Activated T-cell treated with anti-CD3 and anti-CD28 coated beads, Interleukin-2, amount 50 U/mL, for 4 hours (primary cell): Measurements from ENCODE around the gene FOXK1. TPM values are rescaled to one million over a fixed set of nuclear protein-coding genes. Genes with fewer than 3 reads are reported as not detected.
"Not testable (repeated sequence)": the region's sequence is repeated elsewhere in the genome, so short reads cannot be mapped to it uniquely, and the experiment has no call there.

Experiments used
- ATAC-seq, 2 donors: fragments of 200-7000 bp; cut with Tn5 transposase; one replicate each; pipeline ENCODE4 v1.10.0; 2021
- DNase-seq: peaks from one replicate; pipeline ENCODE4 v3.0.0-alpha.2; 2020
- H3K27me3 Mint-ChIP-seq: one replicate; pipeline ENCODE4 v1.8.0; 2021; ENCODE audit warnings: low read depth, mixed read lengths
- H3K36me3 Mint-ChIP-seq: one replicate; pipeline ENCODE4 v1.8.0; 2022; ENCODE audit warnings: mixed read lengths; ENCODE audit not compliant: insufficient read depth
- H3K4me1 Mint-ChIP-seq: one replicate; pipeline ENCODE4 v1.8.0; 2021; ENCODE audit warnings: low read depth, mixed read lengths
- H3K4me3 Mint-ChIP-seq: one replicate; pipeline ENCODE4 v1.8.0; 2021; ENCODE audit warnings: mild to moderate bottlenecking, moderate library complexity, mixed read lengths
- H3K9me3 Mint-ChIP-seq: one replicate; pipeline ENCODE4 v1.8.0; 2021; ENCODE audit warnings: mixed read lengths
- total RNA-seq, 3 donors: library from RNA; stranded (reverse); gene quantifications; one replicate each; pipeline ENCODE4 v1.2.1, GENCODE V29; 2021

FOXK1 gene
- total RNA-seq, 3 donors from 2014 or later, result 46.6 to 47.9 (median 46.8) TPM

DNA sequence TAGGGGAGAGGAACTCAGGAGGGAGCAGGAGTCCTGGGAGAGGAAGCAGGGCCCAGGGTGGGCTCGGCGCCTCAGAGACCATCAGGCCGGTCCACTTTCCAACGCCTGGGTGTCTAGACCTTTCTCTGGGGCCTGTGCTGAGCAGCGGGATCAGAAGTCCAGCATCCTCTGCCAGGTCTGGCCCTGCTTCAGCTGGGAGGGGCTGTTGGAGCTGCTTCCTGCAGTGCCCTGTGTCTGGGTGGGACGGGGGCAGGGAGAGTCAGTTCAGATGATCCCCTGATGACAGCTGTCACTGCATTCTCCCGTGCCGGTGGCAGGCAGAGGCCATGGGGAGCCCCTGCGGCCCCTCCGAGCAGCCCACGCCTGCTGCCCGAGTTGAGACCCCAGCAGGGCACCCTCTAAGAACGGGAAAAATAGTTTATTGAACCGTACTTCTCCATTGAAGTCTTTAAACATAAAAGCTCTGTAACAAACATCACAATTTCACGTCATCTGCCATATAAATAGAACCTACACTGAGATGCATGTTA lies 116.7 kb downstream of the FOXK1 start:
- no peak for DNase-seq
- no peak for ATAC-seq
- no peaks in the 10 kb centered on the region for H3K36me3 Mint-ChIP-seq
- no peaks in the 10 kb centered on the region for H3K9me3 Mint-ChIP-seq
- H3K4me1 Mint-ChIP-seq, result peaks cover 4% of the 10 kb centered on the region
- H3K27me3 Mint-ChIP-seq, result no peaks in the 10 kb centered on the region
- H3K4me3 Mint-ChIP-seq, result no peak overlapping the region

DNA sequence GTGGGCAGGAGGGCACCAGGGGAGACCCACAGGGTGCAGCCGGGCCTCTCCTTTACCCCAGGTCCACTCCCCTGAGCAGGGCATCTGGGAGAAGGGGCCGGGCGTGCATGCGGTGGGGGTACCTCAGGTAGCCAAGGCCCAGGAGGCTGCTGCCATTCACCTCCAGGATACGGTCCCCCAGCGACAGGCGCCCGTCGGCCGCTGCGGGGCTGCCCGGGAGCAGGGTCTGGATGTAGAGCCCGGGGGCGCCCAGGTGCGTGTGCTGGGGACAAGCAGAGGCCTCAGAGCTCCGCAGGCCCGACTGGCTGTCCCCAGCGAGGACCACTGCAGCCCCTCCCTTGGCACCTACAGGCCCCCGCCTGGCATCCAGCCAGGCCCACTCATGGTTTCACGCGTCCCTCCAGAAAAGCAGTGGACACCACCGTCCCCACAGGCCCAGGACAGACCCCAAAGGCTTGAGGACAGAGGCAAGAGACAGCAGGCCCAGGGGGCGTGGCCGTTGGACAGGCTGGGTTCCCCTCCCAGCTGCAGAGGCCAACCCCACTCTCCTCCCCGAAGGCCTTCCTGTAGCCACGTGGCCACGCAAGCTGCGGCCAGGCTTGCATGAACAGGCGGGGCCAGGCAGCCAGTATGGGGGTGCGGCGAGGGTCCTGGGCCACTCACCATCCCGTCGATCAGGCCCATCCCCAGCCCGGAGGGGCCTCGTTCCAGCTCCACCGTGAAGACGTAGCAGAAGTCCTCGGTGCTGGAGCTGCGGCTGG lies 117.6 kb downstream of the FOXK1 start:
- no peaks in the 10 kb centered on the region for H3K9me3 Mint-ChIP-seq
- no peaks in the 10 kb centered on the region for H3K4me1 Mint-ChIP-seq
- no peaks in the 10 kb centered on the region for H3K27me3 Mint-ChIP-seq
- DNase-seq (no peak), ATAC-seq (no peak)
- H3K4me3 Mint-ChIP-seq, result no peak overlapping the region
- H3K36me3 Mint-ChIP-seq, result no peaks in the 10 kb centered on the region

DNA sequence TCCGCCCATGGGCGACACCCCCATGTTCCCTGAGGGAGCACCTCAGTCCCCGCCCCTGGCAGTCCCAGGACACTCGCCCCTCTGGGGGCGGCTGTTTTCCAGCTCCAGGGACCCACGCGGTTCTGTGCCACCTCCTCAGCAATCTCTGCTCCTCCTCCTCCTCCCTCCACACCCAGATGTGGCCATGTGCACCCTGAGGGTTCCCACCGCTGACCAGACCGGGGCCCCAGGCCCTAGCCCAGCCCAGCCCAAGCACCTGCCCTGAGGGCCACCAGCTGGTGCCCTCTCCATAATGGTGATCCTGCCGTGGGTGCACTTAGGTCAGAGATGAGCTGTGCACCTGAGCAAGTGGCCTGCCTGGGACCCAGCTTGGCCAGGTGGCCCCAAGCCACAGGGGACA lies 118.4 kb downstream of the FOXK1 start:
- H3K9me3 Mint-ChIP-seq, result no peaks in the 10 kb centered on the region
- H3K4me1 Mint-ChIP-seq, result no peaks in the 10 kb centered on the region
- H3K36me3 Mint-ChIP-seq, result no peaks in the 10 kb centered on the region
- ATAC-seq, result no peak
- no peak overlapping the region for H3K4me3 Mint-ChIP-seq
- H3K27me3 Mint-ChIP-seq, result no peaks in the 10 kb centered on the region
- DNase-seq, result no peak

DNA sequence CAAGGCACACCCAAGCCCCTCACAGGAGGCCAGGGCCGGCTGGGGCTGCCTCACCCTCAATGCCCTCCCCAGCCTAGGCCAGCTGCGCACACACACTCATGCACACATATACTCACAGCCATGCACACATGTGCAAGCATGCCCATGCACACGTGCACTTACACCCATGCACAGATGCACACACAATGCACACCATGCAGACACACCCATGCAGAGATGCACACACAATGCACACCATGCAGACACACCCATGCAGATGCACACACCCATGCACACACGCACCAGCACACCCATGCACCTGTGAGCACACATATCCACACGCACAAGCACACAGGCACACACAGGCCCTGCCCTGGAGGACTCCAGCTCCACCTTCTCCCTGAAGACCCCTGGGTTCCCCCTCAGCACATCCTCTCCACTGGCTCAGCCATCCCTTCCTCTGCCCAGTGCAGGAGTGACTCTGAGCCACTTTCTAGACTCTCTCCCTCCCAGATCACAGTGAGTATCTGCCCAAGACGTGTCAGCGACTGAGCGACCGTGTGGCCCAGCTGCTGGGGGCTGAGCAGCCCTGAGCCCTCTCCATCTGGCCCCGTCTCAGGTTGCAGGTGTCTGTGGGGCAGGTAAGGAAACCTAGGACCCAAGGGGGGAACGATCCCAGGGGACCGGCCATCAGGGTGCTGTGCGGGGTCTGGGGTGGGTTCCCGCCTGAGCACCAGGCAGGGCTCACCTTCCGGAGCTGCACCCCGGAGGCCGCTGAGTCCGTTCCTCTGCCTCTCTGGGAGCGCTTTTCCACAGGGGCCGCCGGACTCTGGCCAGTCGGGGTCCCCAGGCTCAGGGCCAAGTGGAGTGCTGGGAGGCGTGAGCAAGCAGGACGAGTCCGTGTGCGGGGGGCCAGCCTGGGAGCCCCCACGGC lies 119.1 kb downstream of the FOXK1 start:
- Mint-ChIP-seq H3K4me3 (no peak overlapping the region), H3K4me1 (no peaks in the 10 kb centered on the region), H3K36me3 (no peaks in the 10 kb centered on the region), H3K9me3 (no peaks in the 10 kb centered on the region), H3K27me3 (no peaks in the 10 kb centered on the region)
- DNase-seq, result no peak
- ATAC-seq, result no peak

DNA sequence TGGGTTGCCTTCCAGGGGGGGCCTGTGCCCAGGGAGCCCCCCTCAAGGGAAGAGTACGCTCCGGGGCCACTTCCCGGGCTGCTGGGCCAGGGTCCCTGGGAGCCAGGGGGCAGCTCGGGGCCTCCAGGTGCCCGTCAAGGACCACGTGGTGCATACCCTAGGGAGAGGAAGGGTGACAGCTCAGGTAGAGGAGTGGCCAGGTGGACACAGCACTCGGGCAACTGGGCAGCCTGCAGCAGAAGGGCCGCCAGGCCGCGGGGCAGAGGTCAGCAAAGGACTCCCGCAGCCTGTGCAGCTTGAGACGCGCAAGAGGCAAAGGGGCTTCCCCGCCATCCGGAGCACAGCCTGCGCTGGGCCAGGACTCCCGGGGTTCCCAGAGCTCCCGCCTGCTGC lies 119.7 kb downstream of the FOXK1 start:
- Mint-ChIP-seq H3K4me1 (no peaks in the 10 kb centered on the region), H3K4me3 (no peak overlapping the region), H3K9me3 (no peaks in the 10 kb centered on the region), H3K36me3 (no peaks in the 10 kb centered on the region), H3K27me3 (no peaks in the 10 kb centered on the region)
- ATAC-seq (no peak), DNase-seq (no peak)

DNA sequence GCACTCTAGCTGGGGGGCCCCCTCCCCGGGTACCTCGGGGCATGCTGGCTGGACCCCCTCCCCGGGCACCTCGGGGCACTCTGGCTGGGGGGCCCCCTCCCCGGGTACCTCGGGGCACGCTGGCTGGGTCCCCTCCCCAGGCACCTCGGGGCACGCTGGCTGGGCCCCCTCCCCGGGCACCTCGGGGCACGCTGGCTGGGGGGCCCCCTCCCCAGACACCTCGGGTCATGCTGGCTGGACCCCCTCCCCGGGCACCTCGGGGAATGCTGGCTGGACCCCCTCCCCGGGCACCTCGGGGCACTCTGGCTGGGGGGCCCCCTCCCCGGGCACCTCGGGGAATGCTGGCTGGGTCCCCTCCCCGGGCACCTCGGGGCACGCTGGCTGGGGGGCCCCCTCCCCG lies 120.5 kb downstream of the FOXK1 start:
- not testable (repeated sequence) for H3K4me1 Mint-ChIP-seq, H3K36me3 Mint-ChIP-seq, H3K4me3 Mint-ChIP-seq, DNase-seq, H3K9me3 Mint-ChIP-seq, H3K27me3 Mint-ChIP-seq, ATAC-seq

DNA sequence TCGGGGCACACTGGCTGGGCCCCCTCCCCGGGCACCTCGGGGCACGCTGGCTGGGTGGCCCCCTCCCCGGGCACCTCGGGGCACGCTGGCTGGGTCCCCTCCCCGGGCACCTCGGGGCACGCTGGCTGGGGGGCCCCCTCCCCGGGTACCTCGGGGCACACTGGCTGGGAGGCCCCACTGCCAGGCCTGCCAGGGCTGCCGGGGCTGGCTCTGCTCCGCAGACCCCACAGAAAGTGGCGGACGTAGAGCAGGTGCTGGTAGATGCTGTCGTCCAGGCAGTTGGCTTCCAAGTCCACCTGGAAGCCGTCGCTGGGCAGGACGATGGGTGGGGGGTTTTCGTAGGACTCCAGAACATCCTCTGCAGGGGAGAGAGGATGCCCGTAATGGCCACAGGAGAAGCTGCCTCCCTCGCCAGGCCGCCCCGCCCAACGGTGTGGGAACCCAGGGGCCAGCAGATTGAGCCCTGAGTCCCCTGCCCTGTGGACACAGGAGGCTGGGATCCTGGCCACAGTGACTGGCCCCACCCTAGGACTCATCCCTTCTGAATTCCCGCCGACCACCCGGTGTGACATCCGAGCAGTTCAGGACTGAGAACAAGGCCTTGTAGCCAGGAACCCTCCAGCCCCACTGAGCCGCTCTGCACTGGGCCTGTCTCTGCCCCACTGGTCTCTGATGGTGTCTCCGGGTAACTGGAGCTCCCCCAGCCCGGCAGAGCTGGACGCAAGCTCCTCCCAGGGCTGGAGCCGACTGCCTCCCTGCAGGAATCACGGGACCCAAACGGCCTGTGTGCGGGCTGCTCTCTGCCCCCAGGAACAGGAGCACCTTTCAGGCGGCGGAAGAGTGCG lies 121.5 kb downstream of the FOXK1 start:
- Mint-ChIP-seq H3K27me3 (peaks cover 5% of the 10 kb centered on the region), H3K4me1 (no peaks in the 10 kb centered on the region), H3K4me3 (no peak overlapping the region), H3K36me3 (no peaks in the 10 kb centered on the region), H3K9me3 (no peaks in the 10 kb centered on the region)
- DNase-seq (no peak), ATAC-seq (no peak)

DNA sequence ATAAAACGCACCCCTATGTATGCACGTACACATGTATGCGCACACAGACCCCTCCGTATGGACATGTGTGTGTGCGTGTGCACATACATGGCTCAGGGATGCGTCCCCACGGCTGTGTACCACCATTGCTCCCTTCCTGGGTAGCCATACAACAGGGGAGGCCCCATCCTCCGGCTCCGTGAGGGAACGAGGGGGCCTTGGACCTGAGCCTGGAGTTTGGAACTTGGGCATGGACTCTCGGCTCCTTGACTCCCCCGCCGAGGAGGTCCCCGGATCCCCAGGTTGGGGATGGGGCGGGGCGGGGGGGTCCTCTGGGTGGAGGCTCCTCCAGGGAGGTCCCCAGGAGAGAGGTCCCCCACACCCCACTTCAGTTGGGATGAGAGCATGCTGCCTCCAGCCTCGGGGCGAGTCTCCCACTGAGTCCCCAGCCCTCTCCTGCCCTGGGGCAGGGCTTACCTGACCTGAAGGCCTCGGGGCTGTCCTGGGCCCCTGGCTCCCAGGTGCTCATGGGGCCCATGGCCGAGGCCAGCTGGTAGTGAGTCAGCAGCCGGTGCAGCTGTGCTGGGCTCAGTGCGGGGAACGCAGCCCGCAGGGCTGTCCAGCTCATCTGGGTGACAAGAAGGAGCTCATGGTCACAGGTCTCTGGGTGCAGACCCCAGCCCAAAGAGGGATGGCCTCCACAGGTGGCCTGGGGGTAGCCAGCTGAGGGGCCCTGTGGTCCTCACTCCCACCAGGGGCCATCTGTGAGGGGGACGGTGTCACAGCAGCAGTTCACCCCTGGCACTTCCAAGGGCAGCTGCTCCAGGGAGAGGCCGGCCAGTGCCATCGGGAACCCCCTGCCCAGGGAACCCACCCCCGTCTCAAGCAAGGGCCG lies 123.3 kb downstream of the FOXK1 start:
- Mint-ChIP-seq H3K27me3 (peaks cover 10% of the 10 kb centered on the region), H3K4me1 (peaks cover 6% of the 10 kb centered on the region), H3K4me3 (no peak overlapping the region), H3K36me3 (no peaks in the 10 kb centered on the region), H3K9me3 (no peaks in the 10 kb centered on the region)
- ATAC-seq (no peak), DNase-seq (no peak)

DNA sequence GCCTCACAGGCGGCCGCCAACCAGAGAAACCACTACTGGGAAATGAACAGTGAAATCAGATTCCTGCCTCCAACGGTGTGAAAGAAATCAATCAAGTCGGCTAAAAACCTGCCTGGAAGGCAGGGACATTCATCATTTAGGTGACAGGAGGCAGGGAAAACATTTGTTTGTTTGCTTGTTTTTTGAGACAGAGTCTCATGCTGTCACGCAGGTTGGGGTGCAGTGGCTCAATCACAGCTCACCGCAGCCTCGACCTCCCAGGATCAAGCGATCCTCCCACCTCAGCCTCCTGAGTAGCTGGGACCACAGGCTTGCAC lies 123.8 kb downstream of the FOXK1 start:
- no peak for ATAC-seq
- Mint-ChIP-seq H3K9me3 (no peaks in the 10 kb centered on the region), H3K27me3 (peaks cover 12% of the 10 kb centered on the region), H3K4me3 (no peak overlapping the region), H3K4me1 (peaks cover 7% of the 10 kb centered on the region), H3K36me3 (no peaks in the 10 kb centered on the region)
- no peak for DNase-seq

DNA sequence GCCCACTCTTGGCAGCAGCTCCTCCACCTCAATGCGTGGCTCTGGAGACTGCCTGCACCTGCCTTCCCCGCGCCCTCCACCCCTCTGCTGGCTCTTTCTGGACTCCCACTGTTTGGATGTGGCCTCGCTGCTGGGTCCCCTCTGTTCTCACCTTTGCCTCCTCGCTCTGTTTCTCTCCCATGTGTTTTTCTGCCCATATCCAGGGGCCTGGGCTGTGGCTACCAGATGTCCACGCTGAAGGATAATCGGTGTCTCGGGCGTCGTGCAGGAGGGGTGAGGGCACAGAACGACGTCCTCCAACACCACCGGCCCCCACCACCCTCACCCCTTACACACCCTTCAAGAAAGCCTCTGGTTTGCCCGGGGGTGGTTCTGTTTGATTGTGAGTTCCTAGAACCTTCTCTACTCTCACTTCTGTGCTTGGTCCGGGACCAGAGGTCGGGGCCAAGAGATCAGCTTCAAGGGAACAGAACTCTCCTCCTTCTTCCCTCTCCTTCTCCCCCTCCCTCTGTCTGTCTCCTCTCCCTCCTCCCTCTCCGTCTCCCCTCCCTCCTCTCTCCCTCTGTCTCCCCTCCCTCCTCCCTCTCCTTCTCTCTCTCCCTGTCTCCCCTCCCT lies 125.0 kb downstream of the FOXK1 start:
- ATAC-seq (no peak), DNase-seq (no peak)
- H3K27me3 Mint-ChIP-seq, result peaks cover 13% of the 10 kb centered on the region
- H3K4me1 Mint-ChIP-seq, result peaks cover 7% of the 10 kb centered on the region
- H3K9me3 Mint-ChIP-seq, result no peaks in the 10 kb centered on the region
- H3K36me3 Mint-ChIP-seq, result no peaks in the 10 kb centered on the region
- no peak overlapping the region for H3K4me3 Mint-ChIP-seq

DNA sequence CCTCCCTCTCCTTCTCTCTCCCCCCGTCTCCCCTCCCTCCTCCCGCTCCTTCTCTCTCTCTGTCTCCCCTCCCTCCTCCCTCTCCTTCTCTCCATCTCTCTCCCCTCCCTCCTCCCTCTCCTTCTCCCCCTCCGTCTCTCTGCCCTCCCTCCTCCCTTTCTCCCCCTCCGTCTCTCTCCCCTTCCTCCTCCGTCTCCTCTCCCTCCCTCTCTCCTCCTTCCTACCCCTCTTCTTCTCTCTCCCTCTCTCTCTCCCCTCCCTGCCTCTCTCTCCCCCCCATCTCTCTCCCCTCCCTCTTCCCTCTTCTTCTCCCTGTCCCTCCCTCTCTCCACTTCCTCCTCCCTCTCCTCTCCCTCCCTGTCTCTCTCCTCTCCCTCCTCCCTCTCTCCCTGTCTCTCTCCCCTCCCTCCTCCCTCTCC lies 125.5 kb downstream of the FOXK1 start:
- Mint-ChIP-seq H3K4me1 (peaks cover 7% of the 10 kb centered on the region), H3K27me3 (peaks cover 15% of the 10 kb centered on the region), H3K9me3 (no peaks in the 10 kb centered on the region), H3K36me3 (no peaks in the 10 kb centered on the region), H3K4me3 (no peak overlapping the region)
- no peak for DNase-seq
- ATAC-seq, result no peak

DNA sequence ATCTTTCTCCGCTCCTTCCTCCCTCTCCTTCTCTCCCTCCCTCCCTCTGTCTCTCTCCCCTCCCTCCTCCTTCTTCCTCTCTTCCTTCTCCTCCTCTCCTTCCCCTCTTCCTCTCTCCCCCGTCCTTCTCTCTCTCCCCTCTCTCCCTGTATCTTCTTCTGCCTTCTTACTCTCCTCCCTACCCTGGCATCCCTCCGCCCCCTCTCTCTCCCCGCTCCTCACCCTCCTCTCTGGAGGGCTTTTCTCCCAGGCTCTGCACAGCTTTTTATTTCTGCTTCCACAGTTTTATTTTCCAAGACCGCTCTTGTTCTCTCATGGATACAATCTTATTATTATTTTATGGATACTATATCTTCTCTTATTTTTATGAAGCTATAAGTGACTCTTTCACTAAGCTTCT lies 125.9 kb downstream of the FOXK1 start:
- Mint-ChIP-seq H3K9me3 (no peaks in the 10 kb centered on the region), H3K4me1 (peaks cover 7% of the 10 kb centered on the region), H3K36me3 (no peaks in the 10 kb centered on the region), H3K4me3 (no peak overlapping the region), H3K27me3 (peaks cover 19% of the 10 kb centered on the region)
- DNase-seq (no peak), ATAC-seq (no peak)

DNA sequence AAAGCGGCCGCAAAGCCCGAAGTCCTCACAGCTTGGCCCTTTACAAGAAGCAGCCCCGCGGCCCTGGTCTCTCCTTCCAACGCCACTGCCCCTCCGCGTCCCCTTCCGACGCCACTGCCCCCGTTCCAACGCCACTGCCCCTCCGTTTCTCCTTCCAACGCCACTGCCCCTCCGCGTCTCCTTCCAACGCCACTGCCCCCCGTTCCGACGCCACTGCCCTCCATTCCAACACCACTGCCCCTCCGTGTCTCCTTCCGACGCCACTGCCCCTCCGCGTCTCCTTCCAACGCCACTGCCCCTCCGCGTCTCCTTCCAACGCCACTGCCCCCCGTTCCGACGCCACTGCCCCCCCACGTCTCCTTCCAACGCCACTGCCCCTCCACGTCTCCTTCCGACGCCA lies 126.5 kb downstream of the FOXK1 start:
- Mint-ChIP-seq H3K27me3 (peaks cover 23% of the 10 kb centered on the region), H3K4me3 (peak overlapping the region; percentile 33), H3K4me1 (peaks cover 7% of the 10 kb centered on the region), H3K9me3 (no peaks in the 10 kb centered on the region), H3K36me3 (no peaks in the 10 kb centered on the region)
- no peak for ATAC-seq
- no peak for DNase-seq
